ENCODE measurements around the gene RAP1A.
A peak's percentile ranks its signal among the peaks of the same experiment; 100 is the strongest.
"Not testable (repeated sequence)": the region's sequence is repeated elsewhere in the genome, so short reads cannot be mapped to it uniquely, and the experiment has no call there.

Gene RAP1A

DNA sequence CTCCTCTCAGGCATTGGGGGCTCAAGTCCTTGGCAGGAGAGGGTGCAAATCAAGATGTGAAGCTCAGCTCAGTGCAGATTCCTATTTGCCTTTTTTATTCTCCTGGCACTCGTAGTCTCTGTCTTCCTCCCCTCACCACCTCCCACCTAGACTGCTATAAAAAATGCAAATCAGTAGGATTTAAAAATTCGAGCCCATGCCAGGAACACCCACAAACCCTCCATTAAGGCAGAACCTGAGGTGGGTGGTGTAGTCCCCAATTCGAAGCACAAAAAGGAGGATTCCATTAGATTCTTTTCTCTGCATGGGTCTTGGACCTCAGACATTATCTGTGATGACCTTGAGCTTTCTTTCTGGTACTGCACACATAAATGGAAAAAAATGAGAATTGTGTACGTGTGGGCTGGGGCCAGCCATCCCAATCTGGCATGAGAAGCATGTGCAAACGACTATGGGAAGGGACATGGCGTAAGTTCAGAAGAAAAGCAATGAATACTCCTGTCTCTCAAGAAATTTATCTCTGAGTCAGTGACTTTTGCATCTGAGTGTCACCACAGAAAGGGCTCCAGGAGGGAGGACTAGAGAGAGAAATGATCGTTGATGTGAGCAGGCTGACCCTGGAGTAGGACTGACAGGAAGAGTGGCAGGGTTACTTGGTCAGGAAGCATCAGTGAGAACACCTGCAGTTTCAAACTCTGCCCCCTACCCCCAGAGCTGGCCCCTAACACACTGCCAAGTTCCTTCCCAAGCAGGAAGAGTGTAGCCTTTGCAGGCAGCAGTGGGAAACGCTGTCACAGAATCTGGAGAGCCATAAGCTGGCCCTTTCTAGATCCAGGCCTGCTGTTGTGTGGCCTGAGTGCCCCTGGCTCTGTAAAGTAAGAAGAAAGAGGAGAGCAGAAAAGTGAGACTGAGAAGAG lies 117.9 kb downstream of the RAP1A start:
- POLR2A ChIA-PET: interaction anchor here (1.0 to 2.1 kb wide), 4 partner anchors 10 to 18 kb away, joined by 3 to 7 read pairs (median 4); partner anchors contain the start of gene DDX20
- CTCF ChIA-PET: interaction anchor here (0.6 to 2.4 kb wide), 5 partner anchors 10 to 622 kb away, joined by 3 to 17 read pairs (median 4); no protein-coding TSS in a partner anchor
- no peak for DNase-seq (ENCODE audit: extremely low spot score)
- TF ChIP-seq FOXM1 (IDR thresholded peaks at IDR 0.05; ENCODE audit: borderline replicate concordance) (no peak), FOXK2 (IDR thresholded peaks at IDR 0.05) (no peak), HDGF (IDR thresholded peaks at IDR 0.05; ENCODE audit: borderline replicate concordance) (no peak), BHLHE40 (IDR thresholded peaks at IDR 0.05; ENCODE audit: borderline replicate concordance) (no peak), L3MBTL2 (conservative IDR thresholded peaks at IDR 0.05) (no peak), LEF1 (IDR thresholded peaks at IDR 0.05; ENCODE audit: borderline replicate concordance) (no peak), ARNT (IDR thresholded peaks at IDR 0.05) (no peak), NFRKB (IDR thresholded peaks at IDR 0.05) (no peak), SP1 (IDR thresholded peaks at IDR 0.05) (no peak), CTBP1 (IDR thresholded peaks at IDR 0.05; ENCODE audit: borderline replicate concordance) (no peak), FOXA1 (IDR thresholded peaks at IDR 0.05) (no peak), ELF4 (IDR thresholded peaks at IDR 0.05) (no peak), TARDBP (IDR thresholded peaks at IDR 0.05) (no peak), ZNF384 (IDR thresholded peaks at IDR 0.05) (no peak), SUZ12 (IDR thresholded peaks at IDR 0.05) (no peak)
- TF ChIP-seq, protein P1, sequence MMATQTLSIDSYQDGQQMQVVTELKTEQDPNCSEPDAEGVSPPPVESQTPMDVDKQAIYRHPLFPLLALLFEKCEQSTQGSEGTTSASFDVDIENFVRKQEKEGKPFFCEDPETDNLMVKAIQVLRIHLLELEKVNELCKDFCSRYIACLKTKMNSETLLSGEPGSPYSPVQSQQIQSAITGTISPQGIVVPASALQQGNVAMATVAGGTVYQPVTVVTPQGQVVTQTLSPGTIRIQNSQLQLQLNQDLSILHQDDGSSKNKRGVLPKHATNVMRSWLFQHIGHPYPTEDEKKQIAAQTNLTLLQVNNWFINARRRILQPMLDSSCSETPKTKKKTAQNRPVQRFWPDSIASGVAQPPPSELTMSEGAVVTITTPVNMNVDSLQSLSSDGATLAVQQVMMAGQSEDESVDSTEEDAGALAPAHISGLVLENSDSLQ (IDR thresholded peaks at IDR 0.05): no peak

DNA sequence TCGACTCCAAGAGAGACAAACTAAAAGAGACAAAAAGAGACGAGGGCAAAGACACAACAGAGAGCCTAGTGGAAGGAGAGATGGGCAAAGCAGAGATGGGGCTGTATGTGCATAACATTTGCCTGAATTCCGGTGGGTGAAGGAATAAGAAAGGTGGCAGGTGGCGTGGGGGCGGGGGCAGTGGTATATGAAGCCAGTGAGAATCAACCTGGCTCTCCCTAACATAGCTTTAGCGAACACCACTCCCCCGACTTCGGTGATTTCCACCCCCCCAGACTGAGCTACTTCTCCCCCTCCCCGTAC lies 118.5 kb downstream of the RAP1A start:
- CTCF ChIA-PET: interaction anchor here (0.5 to 2.4 kb wide), 4 partner anchors 9 to 256 kb away, joined by 3 to 17 read pairs (median 4); no protein-coding TSS in a partner anchor

DNA sequence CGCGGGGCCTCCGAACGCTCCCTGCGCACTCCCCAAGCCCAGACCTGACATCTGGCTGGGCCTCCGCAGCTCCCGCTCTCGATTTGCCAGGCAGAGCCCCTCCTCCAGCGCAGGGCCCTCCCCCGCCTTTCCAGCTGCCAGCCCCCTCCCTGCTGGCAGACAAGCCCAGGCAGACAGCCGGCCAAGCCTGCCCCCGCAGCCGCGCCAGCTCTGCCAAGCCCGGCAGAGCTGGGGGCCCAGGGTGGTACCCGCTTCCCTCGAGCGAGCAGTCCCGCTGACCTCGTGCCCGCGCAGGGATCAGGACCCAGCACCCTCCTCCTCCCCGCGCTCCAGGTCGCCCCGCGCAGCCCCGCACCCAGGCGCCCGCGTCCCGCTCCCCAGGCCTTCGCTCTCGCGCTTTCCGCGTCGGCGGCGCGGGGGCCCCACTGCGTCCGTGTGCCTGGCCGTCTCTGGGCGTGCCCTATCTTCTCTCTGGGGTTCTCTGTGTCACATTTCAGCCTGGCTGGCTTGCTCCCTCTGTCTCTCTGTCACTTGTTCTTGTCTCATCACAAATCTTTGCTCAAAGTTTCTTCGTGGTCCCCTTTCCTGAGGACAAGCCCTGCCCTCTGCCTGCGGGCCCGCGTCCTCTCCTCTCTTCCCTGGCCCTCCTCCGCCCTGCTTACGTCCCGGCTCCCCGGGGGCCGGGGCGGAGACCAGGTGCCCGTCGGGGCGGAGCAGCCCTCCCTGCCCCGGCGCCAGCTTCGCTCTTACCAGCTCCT lies 119.0 kb downstream of the RAP1A start:
- ChIA-PET POLR2A (interaction anchor here (0.5 to 1.8 kb wide), 9 partner anchors 10 to 256 kb away, joined by 3 to 7 read pairs (median 4); partner anchors contain the start of gene DDX20), CTCF (interaction anchor here (0.5 to 2.4 kb wide), 5 partner anchors 9 to 231 kb away, joined by 3 to 17 read pairs (median 4); no protein-coding TSS in a partner anchor)
- peak; percentile 67 for TF ChIP-seq L3MBTL2 (conservative IDR thresholded peaks at IDR 0.05)
- TF ChIP-seq NFRKB (IDR thresholded peaks at IDR 0.05): no peak
- peak; percentile 61 for DNase-seq (ENCODE audit: extremely low spot score)

More for the DNA sequence above, 118.5 kb downstream of the RAP1A start:
- TF ChIP-seq TARDBP (IDR thresholded peaks at IDR 0.05): no peak
- TF ChIP-seq ARNT (IDR thresholded peaks at IDR 0.05): no peak
- no peak for TF ChIP-seq ELF4 (IDR thresholded peaks at IDR 0.05)
- TF ChIP-seq CTBP1 (IDR thresholded peaks at IDR 0.05; ENCODE audit: borderline replicate concordance): no peak
- no peak for TF ChIP-seq FOXK2 (IDR thresholded peaks at IDR 0.05)
- no peak for TF ChIP-seq FOXM1 (IDR thresholded peaks at IDR 0.05; ENCODE audit: borderline replicate concordance)
- TF ChIP-seq SUZ12 (IDR thresholded peaks at IDR 0.05): no peak
- TF ChIP-seq FOXA1 (IDR thresholded peaks at IDR 0.05): no peak
- TF ChIP-seq L3MBTL2 (conservative IDR thresholded peaks at IDR 0.05): no peak
- no peak for TF ChIP-seq SP1 (IDR thresholded peaks at IDR 0.05)
- no peak for TF ChIP-seq BHLHE40 (IDR thresholded peaks at IDR 0.05; ENCODE audit: borderline replicate concordance)
- POLR2A ChIA-PET: interaction anchor here (1.4 to 1.8 kb wide), 2 partner anchors 13 to 17 kb away, joined by 4 to 5 read pairs; no protein-coding TSS in a partner anchor
- DNase-seq (ENCODE audit: extremely low spot score): no peak

DNA sequence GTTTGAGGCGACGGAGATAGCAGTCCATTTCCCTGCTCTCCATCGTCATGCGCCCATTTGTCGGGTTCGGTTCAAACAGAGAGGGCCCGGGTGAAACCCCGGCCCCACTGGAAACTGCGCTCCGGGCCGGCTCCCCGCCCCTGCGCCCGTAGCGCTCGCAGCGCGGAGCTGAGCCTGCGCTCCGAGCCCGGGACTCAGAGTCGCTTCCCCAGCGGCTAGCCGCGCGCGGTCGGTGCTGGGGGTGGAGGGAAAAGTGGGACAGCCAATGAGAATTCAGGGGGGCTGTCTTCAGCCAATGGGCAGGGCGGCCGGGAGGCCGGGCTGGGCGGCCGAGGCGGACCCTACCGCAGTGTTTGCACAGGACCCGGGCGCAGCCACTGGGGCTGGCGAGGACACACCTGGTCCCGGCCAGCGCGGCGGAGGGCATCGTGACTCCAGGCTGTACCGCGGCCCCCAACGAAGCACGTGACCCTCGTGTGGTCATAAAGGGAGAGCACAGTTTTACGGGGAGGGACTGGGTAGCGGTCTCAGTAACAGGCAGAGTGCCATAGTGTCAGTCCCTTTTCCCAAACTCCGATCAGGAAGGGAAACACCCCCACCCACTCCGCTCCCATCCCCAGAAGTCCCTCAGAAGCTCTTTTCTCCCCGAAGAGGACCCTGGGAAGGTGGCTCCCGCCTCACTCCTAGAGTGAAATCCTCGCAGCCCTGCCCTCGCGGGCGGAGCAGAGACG lies 119.8 kb downstream of the RAP1A start, which contains the start of gene INKA2:
INKA2 (minus strand) TSS at position 202 of the 731 bp plus-strand sequence; CDS start at position 49, 153 bp downstream.
- TF ChIP-seq L3MBTL2 (conservative IDR thresholded peaks at IDR 0.05): peak; percentile 97
- TF ChIP-seq ZNF384 (IDR thresholded peaks at IDR 0.05): no peak
- no peak for TF ChIP-seq ELF4 (IDR thresholded peaks at IDR 0.05)
- no peak for TF ChIP-seq CTBP1 (IDR thresholded peaks at IDR 0.05; ENCODE audit: borderline replicate concordance)
- TF ChIP-seq, protein P1 (IDR thresholded peaks at IDR 0.05): peak; percentile 12; the same call in 1 of the 2 replicates
- no peak for TF ChIP-seq ARNT (IDR thresholded peaks at IDR 0.05)
- TF ChIP-seq SP1 (IDR thresholded peaks at IDR 0.05): no peak
- TF ChIP-seq SUZ12 (IDR thresholded peaks at IDR 0.05): no peak
- no peak for TF ChIP-seq FOXA1 (IDR thresholded peaks at IDR 0.05)
- POLR2A ChIA-PET: interaction anchor here (0.5 to 1.8 kb wide), 14 partner anchors 10 to 657 kb away, joined by 3 to 7 read pairs (median 4); partner anchors contain the start of genes CTTNBP2NL and DDX20
- CTCF ChIA-PET: interaction anchor here (1.4 to 2.4 kb wide), 3 partner anchors 8 to 231 kb away, joined by 4 to 17 read pairs (median 7); no protein-coding TSS in a partner anchor
- peak; percentile 76 for DNase-seq (ENCODE audit: extremely low spot score)

DNA sequence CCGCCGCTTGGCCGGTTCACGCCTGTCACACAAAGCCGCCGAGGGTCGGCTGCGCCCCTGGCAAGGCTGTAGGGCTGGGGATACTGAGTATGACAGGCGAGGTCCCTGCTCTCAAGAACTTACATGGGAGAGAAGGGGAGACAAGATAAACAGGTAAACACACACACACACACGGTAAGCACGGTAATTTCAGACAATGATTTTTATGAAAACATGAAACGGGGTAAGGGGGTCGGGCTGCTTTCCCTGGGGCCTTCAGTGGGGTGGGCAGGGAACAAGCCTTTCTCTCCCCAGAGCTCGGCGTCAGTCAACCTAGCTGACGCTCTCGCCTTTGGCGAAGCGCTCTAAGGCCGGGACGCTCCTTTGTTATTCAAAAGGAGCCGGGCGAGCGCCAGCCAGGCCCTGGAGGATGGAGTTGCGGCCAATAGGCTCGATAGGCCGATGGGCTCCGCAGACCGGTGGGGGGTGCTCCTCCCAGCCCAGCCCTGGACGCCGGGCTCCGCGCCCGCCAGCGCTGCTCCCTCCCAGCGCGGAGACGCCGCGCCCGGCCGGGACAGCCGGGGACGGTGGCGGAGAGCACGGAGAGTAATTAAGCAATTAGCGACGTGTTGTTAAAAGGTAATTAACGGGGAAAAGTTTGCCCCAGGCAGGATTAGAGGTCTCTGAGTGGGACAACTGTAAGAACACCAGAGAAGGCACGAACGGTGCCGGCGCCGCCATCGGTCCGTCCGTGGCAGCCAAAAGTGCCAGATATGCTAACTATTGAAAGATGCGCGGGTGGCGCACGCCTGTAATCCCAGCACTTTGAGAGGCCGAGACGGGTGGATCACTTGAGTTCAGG lies 120.6 kb downstream of the RAP1A start:
- POLR2A ChIA-PET: interaction anchor here (1.0 to 1.8 kb wide), 5 partner anchors 11 to 258 kb away, joined by 3 to 7 read pairs (median 4); no protein-coding TSS in a partner anchor
- peak; percentile 72 for DNase-seq (ENCODE audit: extremely low spot score)
- CTCF ChIA-PET: interaction anchor here (1.4 to 1.7 kb wide), 2 partner anchors 25 to 232 kb away, joined by 4 to 7 read pairs; no protein-coding TSS in a partner anchor
- TF ChIP-seq, protein P1 (IDR thresholded peaks at IDR 0.05): peak; percentile 45; the same call in 1 of the 2 replicates
- TF ChIP-seq NFRKB (IDR thresholded peaks at IDR 0.05): no peak

DNA sequence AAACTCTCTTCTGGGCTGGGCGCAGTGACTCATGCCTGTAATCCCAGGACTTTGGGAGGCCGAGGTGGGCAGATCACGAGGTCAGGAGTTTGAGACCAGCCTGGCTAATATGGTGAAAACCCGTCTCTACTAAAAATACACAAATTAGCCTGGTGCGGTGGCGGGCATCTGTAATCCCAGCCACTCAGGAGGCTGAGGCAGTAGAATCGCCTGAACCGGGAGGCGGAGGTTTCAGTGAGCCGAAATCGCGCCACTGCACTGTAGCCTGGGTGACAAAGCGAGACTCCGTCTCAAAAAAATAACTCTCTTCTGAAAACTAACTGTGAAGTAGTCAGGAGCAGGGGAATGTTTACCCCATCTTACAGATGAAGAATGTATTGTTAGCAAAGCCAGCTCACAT lies 122.7 kb downstream of the RAP1A start:
- POLR2A ChIA-PET; DNase-seq (ENCODE audit: extremely low spot score): not testable (repeated sequence)
- CTCF ChIA-PET: interaction anchor here (0.6 to 1.3 kb wide), 4 partner anchors 13 to 256 kb away, joined by 3 to 4 read pairs (median 3); no protein-coding TSS in a partner anchor

All from HEK293T (cell line).